ENCODE results near the gene MEIOSIN. TPM values are rescaled to one million over a fixed set of nuclear protein-coding genes. Genes with fewer than 3 reads are reported as not detected.

The MEIOSIN gene
- total and polyA plus RNA-seq, 2 of the 13 experiments (the other 11 are each of a cell fraction or from before 2014, with no cell fraction given) = not detected

GRCh38 chr19:45770192-45771101, 37.2 kb downstream of the MEIOSIN start (continued):
- TF ChIP-seq ZXDC (CRISPR knock-in tag; IDR thresholded peaks at IDR 0.05) (peak; percentile 76; the same call in 1 of the 2 replicates), ZBTB46 (CRISPR knock-in tag; IDR thresholded peaks at IDR 0.05; ENCODE audit: borderline replicate concordance) (no peak), ZNF549 (CRISPR knock-in tag; IDR thresholded peaks at IDR 0.05) (no peak), PAF1 (CRISPR knock-in tag; IDR thresholded peaks at IDR 0.05) (no peak), ZNF639 (CRISPR knock-in tag; conservative IDR thresholded peaks at IDR 0.05) (no peak; the same call in 1 of the 2 replicates), HMG20B (CRISPR knock-in tag; conservative IDR thresholded peaks at IDR 0.05) (0 out of 2 replicates have a peak, but pooled peaks have one; percentile 16), ATF2 (CRISPR knock-in tag; IDR thresholded peaks at IDR 0.05) (peak; percentile 18; the same call in 1 of the 2 replicates), RERE (CRISPR knock-in tag; IDR thresholded peaks at IDR 0.05; ENCODE audit: low read depth) (0 out of 2 replicates have a peak, but pooled peaks have one; percentile 3), ZC3H4 (CRISPR knock-in tag; IDR thresholded peaks at IDR 0.05; ENCODE audit: borderline replicate concordance) (0 out of 2 replicates have a peak, but pooled peaks have one; percentile 52), ZNF704 (CRISPR knock-in tag; IDR thresholded peaks at IDR 0.05; ENCODE audit: borderline replicate concordance) (peak; percentile 51; the same call in 1 of the 2 replicates)

Measured in HepG2 (cell line).